Measurements from ENCODE around the gene TMEM272.

Gene TMEM272, protein sequence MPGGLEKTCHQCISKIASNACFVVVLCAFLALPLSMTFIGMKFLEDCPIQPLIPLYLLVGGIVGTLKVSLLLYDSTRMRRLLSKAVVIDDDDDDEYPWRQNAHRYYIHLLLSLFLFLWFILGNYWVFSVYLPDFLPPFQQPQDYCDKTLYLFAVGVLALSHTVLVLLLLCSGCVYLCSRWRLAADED

DNA sequence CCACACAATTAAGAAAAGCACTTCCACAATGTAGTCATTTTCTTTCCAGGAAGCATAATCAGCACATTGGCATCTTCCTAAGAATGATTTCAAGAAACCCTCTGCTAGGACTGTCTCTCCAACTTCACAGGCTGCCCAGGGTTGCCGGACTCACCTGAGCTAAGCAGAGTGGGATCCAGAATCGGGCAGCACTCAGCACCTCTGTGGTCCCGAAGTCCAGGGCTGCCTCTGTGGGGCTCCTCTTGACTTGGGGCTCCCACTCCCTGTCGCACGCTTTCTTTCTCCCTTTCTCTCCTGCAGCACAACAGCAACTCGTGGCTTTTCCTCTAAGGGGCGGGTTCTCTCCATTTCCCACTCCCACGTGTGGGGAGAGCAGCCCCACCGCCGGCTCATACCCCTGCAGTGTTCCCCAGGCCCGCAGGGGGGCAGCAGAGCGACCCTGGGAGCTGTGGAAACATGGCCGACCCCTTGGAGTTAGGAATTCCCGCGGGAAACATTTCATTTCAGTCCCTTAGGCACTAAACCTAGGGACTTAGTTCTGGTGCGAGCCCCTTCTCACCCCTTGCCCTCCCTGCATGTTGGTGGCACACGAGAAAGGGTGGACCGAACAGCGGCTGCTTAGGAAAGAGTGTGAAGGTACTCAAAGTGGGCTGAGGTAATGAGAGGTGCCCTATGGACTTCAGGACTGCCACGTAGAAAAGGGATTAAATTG lies at the start of gene TMEM272:
TSS of gene TMEM272 (minus strand) at position 316 of the 712 bp plus-strand sequence. CDS start 6,647 bp downstream, outside the sequence.
- Mint-ChIP-seq H3K4me3 (peak within 1 kb of the TSS; percentile 57), H3K4me1 (peaks cover 16% of the 10 kb centered on the region), H3K27ac (no peak within 1 kb of the TSS), H3K36me3 (ENCODE audit: low read depth) (no peaks in the 10 kb centered on the region), H3K27me3 (peaks cover 2% of the 10 kb centered on the region), H3K9me3 (no peaks in the 10 kb centered on the region)
- DNase-seq: peak; percentile 78
- peak; percentile 69 for ATAC-seq

DNA sequence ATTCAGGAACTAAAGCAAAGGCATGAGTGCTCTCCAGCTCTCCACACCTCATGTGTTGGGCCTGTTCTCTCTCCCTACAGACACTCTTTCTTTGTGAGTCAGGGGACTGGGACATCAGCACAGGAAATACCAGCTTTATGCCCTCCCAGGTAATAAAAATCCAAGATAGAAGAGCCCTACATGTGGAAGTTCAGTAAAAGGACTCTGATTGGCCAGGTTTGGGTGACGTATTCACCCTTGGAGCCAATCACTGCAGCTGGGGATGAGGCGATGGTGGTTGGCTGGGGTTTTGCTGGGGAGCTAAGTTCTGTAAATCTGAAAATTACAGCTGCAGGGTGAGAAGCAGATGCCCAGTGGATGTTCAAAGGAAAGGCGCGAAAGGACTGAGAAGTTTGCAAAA lies 49.3 kb upstream of the TMEM272 start:
- Mint-ChIP-seq H3K27me3 (peaks cover 9% of the 10 kb centered on the region), H3K4me3 (no peak overlapping the region)
- ATAC-seq: no peak

DNA sequence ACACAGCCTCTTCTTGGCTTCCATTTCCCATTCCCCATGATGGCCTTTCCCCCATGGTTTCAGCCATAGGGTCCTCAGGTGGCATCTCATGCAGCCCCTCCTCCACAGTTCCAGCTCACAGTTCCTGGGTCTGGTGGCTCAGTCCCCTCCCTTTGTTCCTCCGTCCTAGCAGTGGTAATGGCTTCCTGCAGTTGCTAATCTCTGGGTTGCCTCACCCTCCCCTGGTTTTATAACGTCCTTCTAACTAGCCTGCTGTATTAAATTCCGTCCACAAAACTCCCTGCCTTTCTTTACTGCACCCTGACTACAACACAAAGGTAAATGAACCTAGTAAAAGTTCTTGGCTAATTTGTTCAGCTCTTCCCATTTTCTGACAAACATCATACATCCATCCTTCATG lies 47.7 kb upstream of the TMEM272 start:
- H3K4me3 Mint-ChIP-seq: no peak overlapping the region
- ATAC-seq (no peak), DNase-seq (no peak)
- H3K4me1 Mint-ChIP-seq: no peaks in the 10 kb centered on the region
- no peaks in the 10 kb centered on the region for H3K9me3 Mint-ChIP-seq
- peaks cover 9% of the 10 kb centered on the region for H3K27me3 Mint-ChIP-seq
- no peak overlapping the region for H3K27ac Mint-ChIP-seq
- no peaks in the 10 kb centered on the region for H3K36me3 Mint-ChIP-seq (ENCODE audit: low read depth)

More for the DNA sequence above, 49.3 kb upstream of the TMEM272 start:
- H3K36me3 Mint-ChIP-seq (ENCODE audit: low read depth): no peaks in the 10 kb centered on the region
- H3K27ac Mint-ChIP-seq: no peak overlapping the region
- DNase-seq: no peak
- no peaks in the 10 kb centered on the region for H3K4me1 Mint-ChIP-seq
- H3K9me3 Mint-ChIP-seq: no peaks in the 10 kb centered on the region

DNA sequence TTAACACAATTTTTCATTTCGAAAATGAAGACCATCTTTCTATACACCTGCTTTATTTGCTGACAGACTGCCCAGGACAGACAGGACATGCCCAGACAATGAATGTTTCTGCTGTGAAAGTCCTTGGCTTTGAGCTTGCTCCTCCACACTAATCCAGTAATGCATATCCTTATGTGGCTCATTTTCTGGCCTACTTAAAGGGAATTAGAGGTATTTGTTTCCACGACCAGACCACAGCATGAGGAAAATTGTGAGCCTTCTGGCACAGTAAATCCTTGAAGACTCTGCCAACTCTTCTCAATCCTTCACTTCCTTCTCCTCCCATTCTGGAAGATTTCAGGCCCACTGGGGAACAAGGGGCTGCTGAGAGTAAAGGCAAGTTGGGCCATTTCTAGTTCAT lies 42.5 kb upstream of the TMEM272 start:
- no peaks in the 10 kb centered on the region for H3K4me1 Mint-ChIP-seq
- H3K9me3 Mint-ChIP-seq: peaks cover 7% of the 10 kb centered on the region
- no peaks in the 10 kb centered on the region for H3K36me3 Mint-ChIP-seq (ENCODE audit: low read depth)
- H3K4me3 Mint-ChIP-seq: no peak overlapping the region
- no peak overlapping the region for H3K27ac Mint-ChIP-seq
- ATAC-seq (no peak), DNase-seq (no peak)
- H3K27me3 Mint-ChIP-seq: peaks cover 5% of the 10 kb centered on the region

DNA sequence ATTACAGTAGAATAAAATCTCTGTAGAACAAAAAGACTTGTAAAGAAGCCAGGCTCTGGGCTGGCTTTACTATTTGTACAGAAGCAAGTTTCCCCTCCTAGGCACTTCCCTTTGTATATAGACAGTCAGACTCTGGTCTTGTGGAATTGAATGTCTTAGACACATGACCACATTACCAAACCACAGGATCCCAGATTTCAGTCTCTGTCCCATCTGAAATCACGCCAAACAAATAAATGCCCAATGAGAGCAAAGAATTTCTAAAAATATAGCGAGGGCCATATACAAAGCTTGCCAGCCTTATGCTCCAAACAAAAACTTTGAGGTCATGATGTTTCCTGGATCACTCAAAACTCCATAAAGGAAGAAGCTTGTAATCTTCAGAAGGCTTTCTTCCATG lies 40.7 kb upstream of the TMEM272 start:
- ATAC-seq: no peak
- H3K27me3 Mint-ChIP-seq: peaks cover 2% of the 10 kb centered on the region
- peaks cover 7% of the 10 kb centered on the region for H3K9me3 Mint-ChIP-seq
- H3K4me3 Mint-ChIP-seq: no peak overlapping the region
- no peak for DNase-seq
- H3K4me1 Mint-ChIP-seq: no peaks in the 10 kb centered on the region
- no peak overlapping the region for H3K27ac Mint-ChIP-seq
- H3K36me3 Mint-ChIP-seq (ENCODE audit: low read depth): no peaks in the 10 kb centered on the region

DNA sequence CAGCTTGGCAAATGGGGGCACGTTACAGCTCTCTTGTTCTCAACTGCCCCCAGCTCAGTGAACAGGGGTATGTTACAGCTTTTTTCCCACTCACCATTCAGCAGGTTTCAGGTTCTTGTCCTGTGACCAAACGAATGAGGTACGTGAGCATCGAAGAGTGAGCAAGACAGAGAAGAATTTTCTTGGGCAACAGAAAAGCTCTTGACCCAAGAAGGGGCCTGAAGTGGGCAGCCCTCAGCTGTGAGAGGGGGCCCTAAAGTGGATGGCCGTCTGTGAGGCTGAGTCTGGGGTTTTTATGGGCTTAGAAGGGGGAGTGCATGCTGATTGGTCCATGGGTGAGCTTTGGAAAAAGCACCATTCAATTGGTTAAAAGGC lies 38.2 kb upstream of the TMEM272 start:
- DNase-seq: no peak
- Mint-ChIP-seq H3K36me3 (ENCODE audit: low read depth) (no peaks in the 10 kb centered on the region), H3K27ac (no peak overlapping the region), H3K27me3 (no peaks in the 10 kb centered on the region), H3K4me3 (no peak overlapping the region), H3K9me3 (peaks cover 7% of the 10 kb centered on the region), H3K4me1 (peaks cover 2% of the 10 kb centered on the region)
- ATAC-seq: no peak

DNA sequence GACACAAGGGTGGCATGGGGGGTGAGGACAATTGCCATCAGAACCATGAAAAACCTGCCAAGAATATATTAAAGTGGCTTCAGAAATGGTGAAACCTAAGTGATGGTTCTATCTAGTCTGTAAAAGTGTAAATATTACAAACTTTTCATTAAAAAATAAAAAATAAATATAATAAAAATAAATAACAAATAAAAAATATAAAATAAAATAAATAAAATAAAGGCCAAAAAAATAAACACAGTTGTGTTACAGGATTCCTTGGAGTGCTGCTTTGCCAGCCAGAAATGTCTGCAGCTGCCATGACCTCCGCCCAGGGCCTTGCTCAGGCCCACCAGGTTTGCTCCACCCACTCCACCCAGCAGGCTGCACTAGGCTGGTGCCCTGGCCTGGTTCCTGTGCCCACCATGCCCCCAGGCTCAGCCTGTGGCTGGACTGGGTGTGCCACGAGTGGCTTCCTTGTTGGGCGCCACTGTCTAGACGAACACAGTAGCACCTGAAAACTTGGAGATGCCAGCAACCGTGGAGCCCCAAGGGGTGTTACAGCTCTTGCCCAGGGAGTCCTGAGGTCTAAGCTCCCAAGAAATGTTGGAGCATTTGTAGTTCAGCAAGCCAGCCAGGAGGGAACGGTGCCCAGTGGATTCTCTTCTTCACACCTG lies 37.7 kb upstream of the TMEM272 start:
- Mint-ChIP-seq H3K27ac (no peak overlapping the region), H3K27me3 (peaks cover 2% of the 10 kb centered on the region), H3K4me1 (peaks cover 2% of the 10 kb centered on the region), H3K36me3 (ENCODE audit: low read depth) (no peaks in the 10 kb centered on the region), H3K4me3 (no peak overlapping the region), H3K9me3 (peaks cover 7% of the 10 kb centered on the region)
- no peak for ATAC-seq
- no peak for DNase-seq

DNA sequence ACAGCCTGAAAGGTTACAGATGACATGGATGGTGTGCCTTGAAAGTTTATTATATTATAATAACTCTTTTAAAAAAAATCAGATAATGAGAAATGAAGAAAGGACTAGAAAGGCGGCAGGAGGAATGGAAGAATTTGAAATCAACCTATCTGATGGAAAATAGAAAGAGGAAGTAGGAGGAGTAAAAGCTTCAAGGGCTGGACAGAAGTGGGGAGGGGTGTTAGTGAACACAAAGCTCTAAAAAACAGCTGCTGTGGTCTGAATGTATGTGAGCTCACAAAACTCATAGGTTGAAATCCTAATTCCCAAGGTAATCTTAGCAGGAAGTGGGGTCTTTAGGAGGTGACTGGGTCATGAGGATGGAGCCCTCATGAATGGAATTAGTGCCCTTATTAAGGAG lies 36.3 kb upstream of the TMEM272 start:
- peaks cover 2% of the 10 kb centered on the region for H3K4me1 Mint-ChIP-seq
- peaks cover 7% of the 10 kb centered on the region for H3K9me3 Mint-ChIP-seq
- no peak overlapping the region for H3K4me3 Mint-ChIP-seq
- ATAC-seq: no peak
- H3K27ac Mint-ChIP-seq: no peak overlapping the region
- no peak for DNase-seq
- no peaks in the 10 kb centered on the region for H3K36me3 Mint-ChIP-seq (ENCODE audit: low read depth)
- peaks cover 5% of the 10 kb centered on the region for H3K27me3 Mint-ChIP-seq

DNA sequence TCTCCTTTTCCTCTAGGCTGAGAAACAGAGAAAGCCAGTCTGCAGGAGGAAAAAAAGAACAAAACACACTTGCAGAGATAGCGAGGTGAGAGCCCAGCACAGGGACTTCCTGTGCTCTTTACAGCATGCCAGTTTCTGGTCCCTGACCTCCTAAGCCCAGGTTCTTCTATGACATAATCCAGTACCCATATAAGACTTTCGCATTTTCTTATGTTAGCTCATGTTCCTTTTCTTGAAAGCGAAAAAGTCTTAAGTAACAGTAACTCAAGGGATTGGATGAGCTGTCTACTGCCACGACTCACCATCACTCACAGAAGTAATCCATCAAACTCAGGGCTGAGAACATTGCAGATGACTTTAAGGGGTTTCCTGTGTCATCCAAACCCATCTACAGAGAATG lies 34.2 kb upstream of the TMEM272 start:
- Mint-ChIP-seq H3K27ac (no peak overlapping the region), H3K27me3 (peaks cover 5% of the 10 kb centered on the region), H3K9me3 (peaks cover 7% of the 10 kb centered on the region), H3K4me1 (peaks cover 2% of the 10 kb centered on the region), H3K4me3 (no peak overlapping the region), H3K36me3 (ENCODE audit: low read depth) (no peaks in the 10 kb centered on the region)
- ATAC-seq (peak; percentile 40), DNase-seq (no peak)

DNA sequence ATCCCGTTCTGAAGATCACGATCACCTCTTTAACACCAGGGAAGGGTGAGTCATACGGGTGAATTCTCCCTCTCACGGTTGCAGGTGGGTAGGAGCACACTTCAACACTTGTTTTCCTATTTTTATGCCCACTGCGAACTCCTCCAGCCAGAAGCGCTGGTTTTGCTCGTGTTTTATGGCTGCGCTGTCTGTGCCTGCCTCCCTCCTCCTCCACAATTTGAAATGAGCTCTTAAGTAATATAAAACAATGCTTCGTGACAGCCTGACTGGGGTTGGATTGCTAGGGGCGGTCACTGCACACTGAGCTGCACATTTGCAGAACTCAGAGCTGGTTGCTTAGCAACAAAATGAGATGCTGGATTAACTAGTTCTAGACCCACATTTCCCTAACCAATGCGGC lies 29.7 kb upstream of the TMEM272 start:
- Mint-ChIP-seq H3K4me3 (no peak overlapping the region), H3K27me3 (peaks cover 7% of the 10 kb centered on the region), H3K4me1 (no peaks in the 10 kb centered on the region), H3K36me3 (ENCODE audit: low read depth) (no peaks in the 10 kb centered on the region), H3K9me3 (no peaks in the 10 kb centered on the region), H3K27ac (no peak overlapping the region)
- ATAC-seq: no peak
- DNase-seq: no peak

DNA sequence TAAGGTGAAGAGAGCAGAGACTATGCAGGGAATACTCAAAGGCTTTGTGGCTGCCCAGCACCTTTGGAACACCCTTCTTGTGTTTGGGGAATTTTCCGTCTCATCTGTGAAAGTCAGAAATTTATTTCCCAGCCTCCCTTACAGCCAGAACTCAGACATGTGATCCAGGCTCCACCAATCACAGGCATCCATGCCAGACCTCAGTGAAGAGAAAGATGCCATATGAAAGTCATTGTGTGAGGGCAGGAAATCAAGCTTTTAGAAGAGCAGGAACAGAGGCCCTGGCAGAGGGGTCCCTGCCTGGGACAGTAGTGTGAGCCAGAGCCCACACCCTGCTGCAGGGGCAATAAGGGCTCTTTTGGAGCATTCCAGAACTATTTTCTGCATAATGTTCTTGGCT lies 28.9 kb upstream of the TMEM272 start:
- Mint-ChIP-seq H3K36me3 (ENCODE audit: low read depth) (no peaks in the 10 kb centered on the region), H3K4me1 (no peaks in the 10 kb centered on the region), H3K27ac (no peak overlapping the region), H3K27me3 (peaks cover 10% of the 10 kb centered on the region), H3K4me3 (no peak overlapping the region), H3K9me3 (no peaks in the 10 kb centered on the region)
- no peak for ATAC-seq
- no peak for DNase-seq

DNA sequence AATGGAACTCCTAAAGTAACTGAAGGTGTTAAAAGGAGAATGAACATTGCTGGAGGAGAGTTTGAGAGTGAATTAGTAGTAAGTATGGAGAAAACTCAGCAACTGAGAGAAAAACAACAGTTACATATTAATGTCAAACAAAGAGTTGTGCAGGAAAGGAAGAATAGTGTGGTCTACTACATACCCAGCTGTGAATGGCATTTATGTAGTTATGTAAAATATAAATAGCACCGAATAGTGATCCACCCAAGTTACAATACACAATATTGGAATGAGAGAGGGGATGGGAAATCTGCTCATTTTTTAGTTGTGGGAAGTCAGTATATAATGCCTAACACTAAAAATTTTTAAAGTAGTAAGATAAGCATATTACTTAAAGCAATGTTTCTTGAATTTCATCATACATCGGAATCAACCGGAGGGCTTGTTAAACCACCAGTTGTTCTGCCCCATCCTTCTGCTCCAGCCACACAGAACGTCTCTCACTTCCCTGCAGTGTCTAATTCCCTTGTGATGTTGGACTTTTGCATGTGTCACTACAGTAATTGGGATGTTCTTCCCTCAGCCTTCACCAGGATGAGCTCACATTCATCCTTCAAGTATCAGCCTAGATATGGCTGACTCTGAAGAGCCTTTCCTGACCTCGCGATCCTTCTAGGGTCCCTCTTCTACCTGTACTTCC lies 28.3 kb upstream of the TMEM272 start:
- DNase-seq: no peak
- no peak for ATAC-seq
- H3K9me3 Mint-ChIP-seq: no peaks in the 10 kb centered on the region
- no peaks in the 10 kb centered on the region for H3K36me3 Mint-ChIP-seq (ENCODE audit: low read depth)
- H3K4me1 Mint-ChIP-seq: no peaks in the 10 kb centered on the region
- H3K27ac Mint-ChIP-seq: no peak overlapping the region
- H3K27me3 Mint-ChIP-seq: peaks cover 10% of the 10 kb centered on the region
- H3K4me3 Mint-ChIP-seq: no peak overlapping the region

DNA sequence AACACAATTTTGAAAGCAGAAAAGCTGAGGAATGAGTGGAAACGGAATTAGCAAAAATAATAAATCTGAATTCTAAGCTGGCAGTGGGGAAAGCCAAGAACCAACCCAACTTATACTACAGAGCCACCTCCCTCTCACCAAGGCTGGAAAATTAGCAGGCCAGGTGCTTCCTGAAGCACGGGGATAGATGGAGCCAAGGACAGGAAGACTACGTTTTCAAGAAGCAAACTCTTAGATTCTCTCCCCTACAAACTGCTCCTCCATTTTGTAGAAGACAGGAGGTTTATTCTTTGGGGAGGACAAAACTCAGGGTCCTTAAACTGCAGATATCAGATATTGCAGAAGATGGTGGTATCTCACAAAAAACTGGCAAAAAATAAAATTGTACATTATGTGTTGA lies 25.6 kb upstream of the TMEM272 start:
- peaks cover 6% of the 10 kb centered on the region for H3K27me3 Mint-ChIP-seq
- H3K36me3 Mint-ChIP-seq (ENCODE audit: low read depth): no peaks in the 10 kb centered on the region
- no peak overlapping the region for H3K4me3 Mint-ChIP-seq
- no peaks in the 10 kb centered on the region for H3K9me3 Mint-ChIP-seq
- no peak overlapping the region for H3K27ac Mint-ChIP-seq
- ATAC-seq: no peak
- no peak for DNase-seq
- H3K4me1 Mint-ChIP-seq: no peaks in the 10 kb centered on the region

DNA sequence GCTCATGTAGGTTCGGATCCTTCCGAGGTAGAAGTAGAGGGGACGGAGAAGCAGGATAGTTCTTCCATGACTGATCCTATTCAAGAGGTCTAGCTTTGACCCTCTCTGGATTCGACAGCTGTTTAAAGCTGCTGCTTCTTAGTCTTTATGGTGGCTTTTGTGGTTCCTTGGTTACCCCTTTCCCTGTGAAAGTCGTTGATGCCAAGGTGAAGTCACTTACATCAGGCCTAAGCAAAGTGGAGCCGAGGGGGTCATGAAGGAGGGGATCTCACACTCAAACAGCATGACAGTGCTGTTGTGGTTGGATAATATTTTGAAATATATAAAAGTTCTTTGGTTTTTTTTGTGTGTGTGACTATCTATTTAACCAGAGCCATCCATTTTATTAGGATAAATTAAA lies 24.9 kb upstream of the TMEM272 start:
- Mint-ChIP-seq H3K9me3 (no peaks in the 10 kb centered on the region), H3K4me3 (no peak overlapping the region), H3K4me1 (no peaks in the 10 kb centered on the region), H3K27ac (no peak overlapping the region), H3K36me3 (ENCODE audit: low read depth) (no peaks in the 10 kb centered on the region), H3K27me3 (peaks cover 6% of the 10 kb centered on the region)
- DNase-seq (no peak), ATAC-seq (no peak)

DNA sequence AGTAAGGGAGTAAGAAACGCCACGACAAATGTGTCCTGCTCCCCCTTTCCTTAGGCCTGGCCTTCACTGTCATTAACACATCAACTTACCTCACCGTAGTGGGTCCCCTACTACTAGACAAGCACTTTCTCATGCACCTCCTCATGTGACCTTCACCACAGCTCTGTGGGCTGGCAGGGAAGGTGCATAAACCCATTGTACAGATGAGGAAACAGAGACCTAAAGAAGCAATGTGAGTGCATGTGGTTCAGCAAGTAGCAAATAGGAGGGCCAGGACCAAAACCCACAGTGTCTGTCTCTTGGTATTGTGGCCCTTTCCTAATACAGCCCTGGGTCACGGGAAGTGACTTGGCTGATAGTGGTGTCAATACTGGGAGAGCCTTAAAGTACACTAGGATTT lies 22.1 kb upstream of the TMEM272 start:
- peaks cover 6% of the 10 kb centered on the region for H3K27me3 Mint-ChIP-seq
- DNase-seq (no peak), ATAC-seq (no peak)
- no peaks in the 10 kb centered on the region for H3K9me3 Mint-ChIP-seq
- no peak overlapping the region for H3K4me3 Mint-ChIP-seq
- no peaks in the 10 kb centered on the region for H3K36me3 Mint-ChIP-seq (ENCODE audit: low read depth)
- no peak overlapping the region for H3K27ac Mint-ChIP-seq
- peaks cover 12% of the 10 kb centered on the region for H3K4me1 Mint-ChIP-seq
